Raji (cell line): ENCODE results near the gene TSTD2.

ENCODE experiments used
- POLR2A ChIP-seq: IDR thresholded peaks from 2 replicates; pipeline ENCODE4 v1.6.1; 2011; ENCODE audit warnings: low read depth, low read length, control low read depth; ENCODE audit not compliant: insufficient read depth

The TSTD2 gene

GRCh38 chr9:97559111-97559514 is 74.1 kb downstream of the TSTD2 start:
- no peak for TF ChIP-seq POLR2A

- no peak for TF ChIP-seq POLR2A
Observed at GRCh38 chr9:97558701-97559101, 74.5 kb downstream of the TSTD2 start.

- no peak for TF ChIP-seq POLR2A
Observed at GRCh38 chr9:97557606-97558095, 75.5 kb downstream of the TSTD2 start.

GRCh38 chr9:97556721-97557605 is 76.2 kb downstream of the TSTD2 start:
- no peak for TF ChIP-seq POLR2A

- TF ChIP-seq POLR2A: no peak
Observed at GRCh38 chr9:97556036-97556720, 77.0 kb downstream of the TSTD2 start.

GRCh38 chr9:97555164-97555563 is 78.0 kb downstream of the TSTD2 start:
- TF ChIP-seq POLR2A: no peak

DNA sequence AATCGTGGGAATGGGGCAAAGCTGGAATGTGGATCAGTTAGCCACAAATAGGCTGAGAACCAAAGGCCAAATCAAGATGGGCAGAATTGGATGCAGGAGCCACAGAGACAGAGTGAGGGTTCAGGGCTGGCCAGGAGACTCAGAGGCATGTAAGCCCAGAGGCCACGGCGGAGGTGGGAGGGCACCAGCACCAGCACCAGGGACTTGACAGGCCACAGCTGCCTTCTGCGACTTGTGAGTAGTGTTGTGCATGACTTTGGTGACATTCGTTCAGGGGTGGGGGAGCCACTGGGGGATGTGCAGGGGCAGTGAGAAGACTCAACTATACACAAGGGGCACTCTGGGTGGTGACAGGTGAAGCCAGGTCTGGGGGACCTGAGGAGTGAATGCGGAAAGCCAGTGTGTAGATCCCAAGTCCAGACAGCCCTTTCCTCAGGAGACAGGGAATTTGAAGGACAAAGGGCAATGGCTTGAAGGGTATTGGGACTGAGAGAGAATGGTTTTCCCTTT is 78.5 kb downstream of the TSTD2 start:
- no peak for TF ChIP-seq POLR2A

- TF ChIP-seq POLR2A: no peak
Observed at GRCh38 chr9:97553841-97554240, 79.3 kb downstream of the TSTD2 start.

DNA sequence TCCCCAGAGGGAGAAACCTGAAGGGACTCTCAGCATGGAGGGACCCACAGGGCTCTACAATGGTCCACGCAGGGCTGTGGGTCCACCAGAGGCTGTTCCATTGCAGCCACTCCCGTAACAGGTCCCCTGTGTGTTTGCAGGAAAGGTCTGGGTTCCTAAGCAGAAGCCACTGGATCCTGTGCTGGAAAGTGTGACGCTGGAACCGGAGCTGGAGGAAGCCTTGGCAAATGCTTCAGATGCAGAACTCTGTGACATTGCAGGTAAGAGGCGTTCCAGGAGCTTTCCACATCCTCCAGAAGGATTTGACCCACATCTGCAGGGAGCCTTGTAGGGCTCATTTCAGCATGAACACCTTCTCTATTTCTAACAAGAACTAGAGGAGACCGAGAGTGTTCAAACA is 80.0 kb downstream of the TSTD2 start:
- TF ChIP-seq POLR2A: no peak

DNA sequence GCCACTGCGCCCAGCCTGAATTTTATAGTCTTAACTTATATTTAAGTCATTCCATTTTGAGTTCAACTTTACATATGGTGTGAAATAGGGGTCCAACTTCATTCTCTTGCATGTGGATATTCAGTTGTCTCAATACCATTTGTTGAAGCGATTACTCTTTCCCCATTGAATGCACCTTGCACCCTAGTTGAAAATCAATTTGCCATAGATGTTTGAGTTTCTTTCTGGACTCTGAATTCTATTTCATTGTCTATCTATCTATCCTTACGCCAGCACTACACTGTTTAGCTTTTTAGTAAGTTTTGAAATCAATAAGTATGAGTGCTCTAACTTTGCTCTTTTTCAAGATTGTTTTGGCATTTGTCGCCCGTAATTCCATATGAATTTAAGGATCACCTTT is 81.9 kb downstream of the TSTD2 start:
- TF ChIP-seq POLR2A: no peak

DNA sequence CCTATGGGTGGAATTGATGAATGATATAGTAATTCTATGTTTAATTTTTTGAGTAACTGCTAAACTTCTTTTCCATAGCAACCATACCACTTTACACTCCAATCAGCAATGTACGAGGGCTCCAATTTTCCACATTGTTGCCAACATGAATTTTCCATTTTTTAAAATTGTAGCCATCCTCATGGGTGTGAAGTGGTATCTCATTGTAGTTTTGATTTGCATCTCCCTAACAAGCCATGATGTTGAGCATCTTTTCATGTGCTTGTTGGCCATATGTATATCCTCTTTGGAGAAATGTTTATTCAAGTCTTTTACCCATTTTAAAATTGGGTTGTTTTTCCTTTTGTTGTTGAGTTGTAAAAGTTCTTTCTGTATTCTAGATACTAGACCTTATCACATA is 82.8 kb downstream of the TSTD2 start:
- no peak for TF ChIP-seq POLR2A
